ENCODE results near the gene WDFY4.

Gene WDFY4

GRCh38 chr10:48805848-48806247 is 121.2 kb downstream of the WDFY4 start:
- DNase-seq (ENCODE audit: extremely low read depth in 1 of 2, low read depth in 1 of 2) = no peak

GRCh38 chr10:48806342-48806741 is 121.7 kb downstream of the WDFY4 start:
- DNase-seq (ENCODE audit: extremely low read depth in 1 of 2, low read depth in 1 of 2) = no peak

GRCh38 chr10:48807791-48808470 is 123.3 kb downstream of the WDFY4 start:
- no peak for DNase-seq (ENCODE audit: extremely low read depth in 1 of 2, low read depth in 1 of 2)

GRCh38 chr10:48809261-48809660 is 124.6 kb downstream of the WDFY4 start:
- no peak for DNase-seq (ENCODE audit: extremely low read depth in 1 of 2, low read depth in 1 of 2)

GRCh38 chr10:48811461-48811860 is 126.8 kb downstream of the WDFY4 start:
- no peak for DNase-seq (ENCODE audit: extremely low read depth in 1 of 2, low read depth in 1 of 2)

GRCh38 chr10:48811917-48812316 is 127.2 kb downstream of the WDFY4 start:
- no peak for DNase-seq (ENCODE audit: extremely low read depth in 1 of 2, low read depth in 1 of 2)

GRCh38 chr10:48813291-48813690 is 128.6 kb downstream of the WDFY4 start:
- no peak for DNase-seq (ENCODE audit: extremely low read depth in 1 of 2, low read depth in 1 of 2)

- DNase-seq (ENCODE audit: extremely low read depth in 1 of 2, low read depth in 1 of 2) = no peak
Measured at GRCh38 chr10:48813825-48814224, 129.2 kb downstream of the WDFY4 start.

GRCh38 chr10:48814933-48815332 is 130.3 kb downstream of the WDFY4 start:
- DNase-seq (ENCODE audit: extremely low read depth in 1 of 2, low read depth in 1 of 2) = no peak

- DNase-seq (ENCODE audit: extremely low read depth in 1 of 2, low read depth in 1 of 2) = no peak
Measured at GRCh38 chr10:48817141-48817540, 132.5 kb downstream of the WDFY4 start.

- DNase-seq (ENCODE audit: extremely low read depth in 1 of 2, low read depth in 1 of 2) = no peak
Measured at GRCh38 chr10:48818081-48818480, 133.4 kb downstream of the WDFY4 start.

GRCh38 chr10:48818861-48819520 is 134.3 kb downstream of the WDFY4 start:
- DNase-seq (ENCODE audit: extremely low read depth in 1 of 2, low read depth in 1 of 2) = no peak

GRCh38 chr10:48819783-48820182 is 135.1 kb downstream of the WDFY4 start:
- no peak for DNase-seq (ENCODE audit: extremely low read depth in 1 of 2, low read depth in 1 of 2)

GRCh38 chr10:48820231-48820630 is 135.6 kb downstream of the WDFY4 start:
- DNase-seq (ENCODE audit: extremely low read depth in 1 of 2, low read depth in 1 of 2) = no peak

- no peak for DNase-seq (ENCODE audit: extremely low read depth in 1 of 2, low read depth in 1 of 2)
Measured at GRCh38 chr10:48820699-48821098, 136.0 kb downstream of the WDFY4 start.

GRCh38 chr10:48821111-48821510 is 136.4 kb downstream of the WDFY4 start:
- DNase-seq (ENCODE audit: extremely low read depth in 1 of 2, low read depth in 1 of 2) = no peak

GRCh38 chr10:48821692-48822091 is 137.0 kb downstream of the WDFY4 start:
- DNase-seq (ENCODE audit: extremely low read depth in 1 of 2, low read depth in 1 of 2) = no peak

GRCh38 chr10:48833674-48834073 is 149.0 kb downstream of the WDFY4 start:
- no peak for DNase-seq (ENCODE audit: extremely low read depth in 1 of 2, low read depth in 1 of 2)

GRCh38 chr10:48834189-48834965 is 149.7 kb downstream of the WDFY4 start:
- DNase-seq (ENCODE audit: extremely low read depth in 1 of 2, low read depth in 1 of 2) = no peak

GRCh38 chr10:48835781-48836180 is 151.1 kb downstream of the WDFY4 start:
- DNase-seq (ENCODE audit: extremely low read depth in 1 of 2, low read depth in 1 of 2) = no peak

GRCh38 chr10:48836605-48837004 is 151.9 kb downstream of the WDFY4 start:
- no peak for DNase-seq (ENCODE audit: extremely low read depth in 1 of 2, low read depth in 1 of 2)

GRCh38 chr10:48838834-48839233 is 154.2 kb downstream of the WDFY4 start:
- DNase-seq (ENCODE audit: extremely low read depth in 1 of 2, low read depth in 1 of 2) = no peak
